Kidney epithelial cell (primary cell): Measurements from ENCODE around the gene NTRK3. TPM values are rescaled to one million over a fixed set of nuclear protein-coding genes. Genes with fewer than 3 reads are reported as not detected.

ENCODE experiments used
- DNase-seq: peaks from one replicate; pipeline ENCODE4 v3.0.0-alpha.2; 2010; ENCODE audit warnings: low read depth
- H3K27me3 ChIP-seq: 2 replicates; pipeline ENCODE4 v1.6.0; 2011; ENCODE audit warnings: low read length; ENCODE audit not compliant: control insufficient read depth, insufficient read depth
- H3K36me3 ChIP-seq: 2 replicates; pipeline ENCODE4 v1.5.1; 2011; ENCODE audit warnings: low read length; ENCODE audit not compliant: control insufficient read depth, insufficient read depth
- H3K4me3 ChIP-seq: 2 replicates; pipeline ENCODE4 v1.5.1; 2011; ENCODE audit warnings: low read depth, mild to moderate bottlenecking, control low read depth, low read length
- total RNA-seq: library from RNA; depleted of rRNA; stranded (reverse); fragments of >200 nt; gene quantifications from 2 replicates; pipeline ENCODE4 v1.2.3, GENCODE V29; 2015
- TF ChIP-seq, protein P1 (sequence below): IDR thresholded peaks from 2 replicates; pipeline ENCODE4 v1.5.1; 2011; ENCODE audit warnings: mild to moderate bottlenecking, moderate library complexity, low read length, control low read depth, inconsistent platforms; ENCODE audit not compliant: insufficient read depth, poor library complexity, severe bottlenecking

Gene NTRK3
- total RNA-seq, 1 donor from 2014 or later = not detected

DNA sequence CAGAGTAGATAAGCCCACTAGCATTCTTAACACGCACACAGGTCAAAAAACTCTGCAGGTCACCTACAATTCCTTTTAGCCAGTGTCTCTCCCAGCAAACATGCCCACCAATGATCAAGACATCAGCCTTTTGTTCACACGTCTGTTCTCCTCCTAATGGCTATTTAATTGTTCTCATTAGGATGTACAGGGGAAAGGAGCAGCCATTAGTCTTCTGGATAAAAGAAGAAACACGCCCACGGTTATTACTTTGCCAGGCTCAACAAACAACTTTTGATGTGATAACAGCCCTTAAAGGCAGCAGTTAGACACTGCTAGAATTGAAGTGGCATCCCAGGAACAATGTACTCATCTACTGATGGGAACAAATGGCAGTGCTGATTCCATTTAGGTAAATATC lies 108.8 kb downstream of the NTRK3 start:
- no peak overlapping the region for H3K4me3 ChIP-seq
- DNase-seq = no peak

DNA sequence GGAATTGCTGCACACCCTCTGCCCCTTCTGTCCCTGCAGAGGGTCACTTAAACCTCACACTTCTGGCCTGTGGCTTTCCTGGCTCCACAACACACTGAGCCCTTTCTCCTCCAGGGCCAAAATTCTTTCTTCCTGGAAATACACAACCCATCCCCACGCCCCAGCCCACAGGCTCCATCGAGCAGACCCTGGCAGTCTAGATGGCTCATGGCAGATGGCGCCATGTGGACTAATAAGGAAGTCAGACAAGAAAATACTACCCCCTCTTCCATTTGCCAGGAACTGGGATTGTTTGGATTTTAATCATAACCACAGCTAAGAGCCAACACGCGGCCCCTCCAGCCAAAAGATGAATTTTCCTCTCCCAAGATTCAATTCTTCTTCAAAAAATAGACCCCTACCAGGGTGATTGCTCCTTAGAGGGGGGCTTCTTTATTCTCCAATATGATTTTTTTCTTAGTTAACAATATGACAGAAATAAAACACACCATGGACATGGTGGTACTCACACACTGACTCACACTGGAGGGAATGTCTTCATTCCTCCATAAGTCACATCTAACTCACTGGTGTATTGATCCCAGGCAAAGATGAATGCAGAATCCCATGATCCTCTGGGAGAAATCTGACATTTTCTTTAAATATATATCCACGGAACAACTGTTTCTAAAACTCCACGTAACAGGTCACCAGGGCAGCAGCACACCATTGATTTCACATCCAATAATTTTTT lies 111.5 kb downstream of the NTRK3 start:
- DNase-seq = no peak
- Histone ChIP-seq H3K36me3 (no peaks in the 10 kb centered on the region), H3K27me3 (no peaks in the 10 kb centered on the region), H3K4me3 (no peak overlapping the region)
- TF ChIP-seq, protein P1, sequence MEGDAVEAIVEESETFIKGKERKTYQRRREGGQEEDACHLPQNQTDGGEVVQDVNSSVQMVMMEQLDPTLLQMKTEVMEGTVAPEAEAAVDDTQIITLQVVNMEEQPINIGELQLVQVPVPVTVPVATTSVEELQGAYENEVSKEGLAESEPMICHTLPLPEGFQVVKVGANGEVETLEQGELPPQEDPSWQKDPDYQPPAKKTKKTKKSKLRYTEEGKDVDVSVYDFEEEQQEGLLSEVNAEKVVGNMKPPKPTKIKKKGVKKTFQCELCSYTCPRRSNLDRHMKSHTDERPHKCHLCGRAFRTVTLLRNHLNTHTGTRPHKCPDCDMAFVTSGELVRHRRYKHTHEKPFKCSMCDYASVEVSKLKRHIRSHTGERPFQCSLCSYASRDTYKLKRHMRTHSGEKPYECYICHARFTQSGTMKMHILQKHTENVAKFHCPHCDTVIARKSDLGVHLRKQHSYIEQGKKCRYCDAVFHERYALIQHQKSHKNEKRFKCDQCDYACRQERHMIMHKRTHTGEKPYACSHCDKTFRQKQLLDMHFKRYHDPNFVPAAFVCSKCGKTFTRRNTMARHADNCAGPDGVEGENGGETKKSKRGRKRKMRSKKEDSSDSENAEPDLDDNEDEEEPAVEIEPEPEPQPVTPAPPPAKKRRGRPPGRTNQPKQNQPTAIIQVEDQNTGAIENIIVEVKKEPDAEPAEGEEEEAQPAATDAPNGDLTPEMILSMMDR = no peak

More for the DNA sequence above, 108.8 kb downstream of the NTRK3 start:
- TF ChIP-seq, protein P1 = no peak
- no peaks in the 10 kb centered on the region for H3K36me3 ChIP-seq
- no peaks in the 10 kb centered on the region for H3K27me3 ChIP-seq

DNA sequence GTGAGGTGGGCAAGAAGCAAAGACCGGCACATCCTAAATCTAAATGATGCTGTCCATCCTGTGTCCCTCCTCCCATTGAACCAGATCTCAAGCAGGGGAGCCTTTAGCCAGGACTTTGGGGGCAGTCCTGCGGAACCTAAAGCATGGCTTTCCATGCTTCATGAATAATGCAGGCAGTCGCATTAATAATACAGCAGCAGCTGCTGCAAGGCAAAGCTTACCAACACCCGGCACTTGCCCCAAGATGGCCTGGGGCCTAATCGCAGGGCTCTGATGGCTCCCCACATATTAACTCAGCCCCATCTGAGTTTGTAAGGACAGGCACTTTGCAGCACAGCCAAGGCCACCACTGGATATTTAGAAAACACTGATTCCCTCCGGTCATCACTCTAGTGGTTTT lies 114.4 kb downstream of the NTRK3 start:
- Histone ChIP-seq H3K4me3 (no peak overlapping the region), H3K27me3 (no peaks in the 10 kb centered on the region), H3K36me3 (no peaks in the 10 kb centered on the region)
- TF ChIP-seq, protein P1 = no peak
- no peak for DNase-seq

DNA sequence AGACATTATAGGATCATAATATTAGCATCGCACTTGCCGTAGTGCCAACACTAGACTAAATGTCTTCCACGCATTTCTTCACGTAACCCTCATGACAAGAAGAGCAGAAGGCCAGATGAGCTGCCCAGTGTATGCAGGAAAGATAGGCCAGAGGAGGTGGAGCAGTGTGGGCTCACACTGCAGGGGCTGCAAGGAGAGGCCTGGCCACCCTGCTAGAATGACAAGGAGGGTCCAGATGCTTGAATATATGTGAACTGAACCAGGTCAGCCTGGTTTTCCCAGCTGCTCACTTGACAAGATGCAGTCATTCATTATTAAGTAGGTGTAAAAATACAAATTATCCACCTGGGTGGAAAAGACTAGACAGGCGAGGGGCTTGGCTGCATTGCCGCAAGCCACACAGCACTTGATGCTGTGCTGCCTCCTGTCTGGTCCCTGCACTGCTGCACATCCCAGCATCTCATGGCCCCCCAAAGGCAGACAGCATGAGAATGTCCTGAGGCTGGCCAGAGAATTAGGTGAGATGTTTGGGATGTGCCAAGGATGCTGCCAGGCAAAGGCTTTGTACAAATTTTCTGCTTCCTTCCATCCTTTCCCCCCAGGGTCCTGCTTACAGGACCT lies 115.2 kb downstream of the NTRK3 start:
- Histone ChIP-seq H3K27me3 (no peaks in the 10 kb centered on the region), H3K36me3 (no peaks in the 10 kb centered on the region), H3K4me3 (no peak overlapping the region)
- DNase-seq = no peak
- TF ChIP-seq, protein P1 = no peak

GRCh38 chr15:88140398-88140797 lies 116.1 kb downstream of the NTRK3 start:
- no peak for DNase-seq
- no peaks in the 10 kb centered on the region for H3K27me3 ChIP-seq
- no peaks in the 10 kb centered on the region for H3K36me3 ChIP-seq
- TF ChIP-seq, protein P1 = no peak
- H3K4me3 ChIP-seq = no peak overlapping the region
